ENCODE data around the gene INAFM1.

The INAFM1 gene

DNA sequence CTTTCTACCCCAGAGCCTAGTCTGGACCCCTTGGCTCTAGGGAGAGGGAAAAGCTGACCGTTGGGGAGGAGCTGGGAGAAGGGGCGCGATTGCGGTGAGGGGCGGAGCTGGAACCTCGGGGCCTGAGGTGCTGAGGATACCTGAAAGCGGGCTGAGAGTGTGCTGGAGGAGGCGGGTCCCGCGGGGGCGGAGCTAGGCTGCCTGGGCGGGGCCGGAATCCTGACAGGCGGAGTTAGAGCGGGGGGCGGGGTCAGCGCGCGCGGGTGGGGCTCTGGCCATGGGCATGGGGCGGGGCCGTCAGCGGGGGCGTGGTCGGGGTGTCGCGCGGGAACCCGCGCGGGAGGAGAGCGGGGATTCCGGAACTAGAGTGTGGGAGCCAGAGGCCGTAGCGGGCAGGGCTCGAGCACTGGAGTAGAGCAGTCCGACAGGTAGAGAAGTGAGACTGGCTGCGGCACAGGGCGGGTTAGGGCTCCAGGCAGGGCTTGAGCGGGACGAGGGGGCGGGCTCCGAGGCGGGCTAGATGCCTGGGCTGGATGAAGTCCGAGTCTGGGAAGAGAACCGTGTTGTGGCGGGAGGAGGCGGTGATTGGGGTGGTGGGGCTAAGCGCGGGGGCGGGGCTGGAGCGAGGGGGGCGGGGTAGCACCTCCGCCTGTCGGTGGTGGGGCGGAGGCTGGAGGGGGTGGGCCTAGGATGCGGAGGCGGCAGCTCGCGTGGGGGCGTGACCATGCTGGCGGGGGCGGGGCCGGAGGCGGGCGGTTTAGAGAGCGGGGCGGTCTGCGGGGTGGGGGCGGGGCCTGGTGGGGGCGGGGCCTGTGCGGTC, at the start of gene INAFM1:
Gene INAFM1 (plus strand): TSS at position 815 of the 820 bp plus-strand sequence. CDS start 35 bp downstream, outside the sequence.
- H3K9me3 Mint-ChIP-seq: no peaks in the 10 kb centered on the region
- H3K4me1 Mint-ChIP-seq: peaks cover 27% of the 10 kb centered on the region
- peaks cover 19% of the 10 kb centered on the region for H3K36me3 Mint-ChIP-seq (ENCODE audit: low read depth)
- H3K27ac Mint-ChIP-seq: peak within 1 kb of the TSS; percentile 94 to 99 (median 98)
- peak within 1 kb of the TSS; percentile 90 to 97 (median 93) for H3K4me3 Mint-ChIP-seq
- TF ChIP-seq, protein P1, sequence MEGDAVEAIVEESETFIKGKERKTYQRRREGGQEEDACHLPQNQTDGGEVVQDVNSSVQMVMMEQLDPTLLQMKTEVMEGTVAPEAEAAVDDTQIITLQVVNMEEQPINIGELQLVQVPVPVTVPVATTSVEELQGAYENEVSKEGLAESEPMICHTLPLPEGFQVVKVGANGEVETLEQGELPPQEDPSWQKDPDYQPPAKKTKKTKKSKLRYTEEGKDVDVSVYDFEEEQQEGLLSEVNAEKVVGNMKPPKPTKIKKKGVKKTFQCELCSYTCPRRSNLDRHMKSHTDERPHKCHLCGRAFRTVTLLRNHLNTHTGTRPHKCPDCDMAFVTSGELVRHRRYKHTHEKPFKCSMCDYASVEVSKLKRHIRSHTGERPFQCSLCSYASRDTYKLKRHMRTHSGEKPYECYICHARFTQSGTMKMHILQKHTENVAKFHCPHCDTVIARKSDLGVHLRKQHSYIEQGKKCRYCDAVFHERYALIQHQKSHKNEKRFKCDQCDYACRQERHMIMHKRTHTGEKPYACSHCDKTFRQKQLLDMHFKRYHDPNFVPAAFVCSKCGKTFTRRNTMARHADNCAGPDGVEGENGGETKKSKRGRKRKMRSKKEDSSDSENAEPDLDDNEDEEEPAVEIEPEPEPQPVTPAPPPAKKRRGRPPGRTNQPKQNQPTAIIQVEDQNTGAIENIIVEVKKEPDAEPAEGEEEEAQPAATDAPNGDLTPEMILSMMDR (IDR thresholded peaks at IDR 0.05; ENCODE audit: unreplicated experiment in 3 of 3): no peak
- peaks cover 8% of the 10 kb centered on the region for H3K27me3 Mint-ChIP-seq (ENCODE audit: low read depth)

DNA sequence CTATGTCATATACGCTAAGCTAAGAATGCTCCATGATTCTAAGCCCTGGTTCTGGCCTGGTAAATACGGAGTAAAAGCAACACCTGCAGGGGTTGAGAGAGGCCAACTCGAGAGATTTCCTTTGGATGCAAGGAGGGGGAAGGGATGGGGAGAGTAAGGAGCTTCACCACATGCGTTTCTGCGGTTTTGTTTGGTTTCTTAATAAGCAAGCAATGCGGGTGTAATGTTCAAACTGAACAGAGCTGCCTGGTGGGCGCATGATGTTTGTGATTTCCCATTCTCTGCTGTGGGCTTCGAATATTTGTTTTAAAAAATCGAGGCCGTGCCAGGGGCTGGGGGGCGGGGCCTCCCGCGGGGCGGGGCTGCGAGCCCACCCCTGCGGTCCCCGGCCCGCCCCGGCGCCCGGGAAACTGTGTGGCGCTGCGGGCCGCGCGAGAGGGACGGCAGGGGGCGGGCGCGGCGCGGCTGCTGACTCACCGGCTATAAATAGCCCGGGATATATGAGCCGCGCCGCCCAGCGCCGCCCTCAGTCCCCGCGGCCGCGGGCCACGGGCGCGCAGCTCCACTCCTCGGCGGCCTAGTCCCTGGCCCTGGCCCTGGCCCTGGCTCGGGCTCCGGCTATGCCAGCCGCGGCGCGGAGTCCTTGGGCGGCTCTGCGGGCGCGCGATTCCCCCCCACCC, 48.8 kb upstream of the INAFM1 start:
- peaks cover under 1% of the 10 kb centered on the region for H3K27me3 Mint-ChIP-seq (ENCODE audit: low read depth)

GRCh38 chr19:47226426-47227351, 48.0 kb upstream of the INAFM1 start:
- peaks cover 11% of the 10 kb centered on the region for H3K4me1 Mint-ChIP-seq
- H3K4me3 Mint-ChIP-seq: peak overlapping the region; percentile 79 to 86 (median 85)
- H3K27ac Mint-ChIP-seq: peak overlapping the region in 2 of 3 experiments; percentile 77 to 92
- peaks cover 5% of the 10 kb centered on the region for H3K27me3 Mint-ChIP-seq (ENCODE audit: low read depth)
- no peaks in the 10 kb centered on the region for H3K9me3 Mint-ChIP-seq
- H3K36me3 Mint-ChIP-seq (ENCODE audit: low read depth): peaks cover 5% of the 10 kb centered on the region
- TF ChIP-seq, protein P1 (IDR thresholded peaks at IDR 0.05; ENCODE audit: unreplicated experiment in 3 of 3): no peak

More for the DNA sequence above, 48.8 kb upstream of the INAFM1 start:
- TF ChIP-seq, protein P1 (IDR thresholded peaks at IDR 0.05; ENCODE audit: unreplicated experiment in 3 of 3): peak in 2 of 3 experiments; percentile 31 to 32
- Mint-ChIP-seq H3K4me3 (peak overlapping the region; percentile 77 to 79 (median 79)), H3K27ac (peak overlapping the region; percentile 86 to 94 (median 93)), H3K36me3 (ENCODE audit: low read depth) (peaks cover 5% of the 10 kb centered on the region), H3K4me1 (peaks cover 6% of the 10 kb centered on the region), H3K9me3 (no peaks in the 10 kb centered on the region)

GRCh38 chr19:47227352-47228167, 47.1 kb upstream of the INAFM1 start:
- Mint-ChIP-seq H3K9me3 (no peaks in the 10 kb centered on the region), H3K27me3 (ENCODE audit: low read depth) (peaks cover 6% of the 10 kb centered on the region), H3K36me3 (ENCODE audit: low read depth) (peaks cover 5% of the 10 kb centered on the region), H3K27ac (peak overlapping the region; percentile 43 to 92 (median 92)), H3K4me1 (peaks cover 15% of the 10 kb centered on the region), H3K4me3 (peak overlapping the region; percentile 79 to 86 (median 85))
- TF ChIP-seq, protein P1 (IDR thresholded peaks at IDR 0.05; ENCODE audit: unreplicated experiment in 3 of 3): no peak

Data from nephron (organoid).